Liver (tissue), 9 donors: ENCODE data around the gene IL24. TPM values are rescaled to one million over a fixed set of nuclear protein-coding genes. Genes with fewer than 3 reads are reported as not detected.
A peak's percentile ranks its signal among the peaks of the same experiment; 100 is the strongest.

Experiments used
- DNase-seq: peaks from one replicate; pipeline ENCODE4 v3.0.0-alpha.2; 2017; ENCODE audit warnings: low spot score
- H3K27ac ChIP-seq, 2 donors: one replicate each; pipeline ENCODE4 v1.7.0; 2013; ENCODE audit warnings: inconsistent platforms in 2 of 2, low read length in 2 of 2, control low read depth in 1 of 2, low read depth in 1 of 2, mild to moderate bottlenecking in 1 of 2
- H3K27me3 ChIP-seq, 4 donors: one replicate each; pipeline versions ENCODE4 v1.6.1 to v1.7.0; 2013; ENCODE audit warnings: low read length in 3 of 4, inconsistent platforms in 1 of 4, mild to moderate bottlenecking in 1 of 4, moderate library complexity in 1 of 4; ENCODE audit not compliant: control insufficient read depth in 4 of 4, insufficient read depth in 4 of 4
- H3K36me3 ChIP-seq, 4 donors: one replicate each; pipeline versions ENCODE4 v1.6.1 to v1.7.0; 2013; ENCODE audit warnings: low read length in 3 of 4, mild to moderate bottlenecking in 3 of 4, low read depth in 1 of 4, moderate library complexity in 1 of 4; ENCODE audit not compliant: control insufficient read depth in 4 of 4, insufficient read depth in 3 of 4
- H3K4me1 ChIP-seq, 4 donors: one replicate each; pipeline versions ENCODE4 v1.6.1 to v1.7.0; 2013; ENCODE audit warnings: low read length in 3 of 4, mild to moderate bottlenecking in 3 of 4, moderate library complexity in 1 of 4; ENCODE audit not compliant: control insufficient read depth in 4 of 4, insufficient read depth in 4 of 4
- H3K4me3 ChIP-seq, 3 donors: one replicate each; pipeline versions ENCODE4 v1.6.1 to v1.7.0; 2013; ENCODE audit warnings: low read length in 3 of 3, control low read depth in 1 of 3, low read depth in 1 of 3, mild to moderate bottlenecking in 1 of 3
- H3K9ac ChIP-seq, 2 donors: one replicate each; pipeline ENCODE4 v1.7.0; 2013; ENCODE audit warnings: low read length in 2 of 2, mild to moderate bottlenecking in 2 of 2, moderate library complexity in 2 of 2, control low read depth in 1 of 2, low read depth in 1 of 2
- H3K9me3 ChIP-seq, 4 donors: one replicate each; pipeline versions ENCODE4 v1.6.1 to v1.7.0; 2013; ENCODE audit warnings: low read length in 3 of 4; ENCODE audit not compliant: control insufficient read depth in 4 of 4
- FOXA1 ChIP-seq: IDR thresholded peaks from 2 replicates; pipeline ENCODE4 v1.6.1; 2016; ENCODE audit warnings: antibody characterized with exemption
- FOXA2 ChIP-seq: IDR thresholded peaks from 2 replicates; pipeline ENCODE4 v1.6.1; 2016; ENCODE audit warnings: antibody characterized with exemption
- GABPA ChIP-seq, 2 donors: IDR thresholded peaks in 1 of 2; conservative IDR thresholded peaks in 1 of 2; 2 replicates each; pipeline ENCODE4 v1.6.1; 2016; ENCODE audit warnings: antibody characterized with exemption in 2 of 2, mild to moderate bottlenecking in 1 of 2, moderate library complexity in 1 of 2
- HNF4A ChIP-seq, 2 donors: conservative IDR thresholded peaks; 2 replicates each; pipeline ENCODE4 v1.6.1; 2016; ENCODE audit warnings: antibody characterized with exemption in 2 of 2, mild to moderate bottlenecking in 2 of 2
- JUND ChIP-seq, 2 donors: IDR thresholded peaks; 2 replicates each; pipeline ENCODE4 v1.6.1; 2016; ENCODE audit warnings: antibody characterized with exemption in 2 of 2
- RAD21 ChIP-seq, 2 donors: IDR thresholded peaks; 2 replicates each; pipeline ENCODE4 v1.6.1; 2016; ENCODE audit warnings: antibody characterized with exemption in 2 of 2, mild to moderate bottlenecking in 2 of 2
- RXRA ChIP-seq, 2 donors: IDR thresholded peaks; 2 replicates each; pipeline ENCODE4 v1.6.1; 2017 to 2018; ENCODE audit warnings: antibody characterized with exemption in 2 of 2, mild to moderate bottlenecking in 1 of 2
- ZBTB33 ChIP-seq: IDR thresholded peaks from 2 replicates; pipeline ENCODE4 v1.6.1; 2016; ENCODE audit warnings: antibody characterized with exemption
- WGBS: extraction: QIAGEN DNeasy Blood & Tissue Kit; methylation state at CpG from one replicate; pipeline ENCODE4 v1.1.7; 2013; 5-methylcytosine and 5-hydroxymethylcytosine counted together
- polyA plus RNA-seq, 2 donors: library from polyadenylated mRNA; stranded (reverse) in 1 of 2; unstranded in 1 of 2; fragments of 200-250 nt in 1 of 2; fragments of >200 nt in 1 of 2; fragmentation: Nextera tagmentation in 1 of 2; extraction: Ambion mirVana in 1 of 2; gene quantifications; one replicate each; pipeline versions ENCODE4 v1.2.1 to v1.2.3, GENCODE V29; 2013 to 2015
- total RNA-seq, 2 donors: library from RNA; depleted of rRNA; stranded (reverse); fragments of >200 nt; gene quantifications; one replicate each; pipeline ENCODE4 v1.2.3, GENCODE V29; 2014
- TF ChIP-seq, protein P1 (sequence below): IDR thresholded peaks from 2 replicates; pipeline ENCODE4 v1.6.1; 2016; ENCODE audit warnings: antibody characterized with exemption
- TF ChIP-seq, protein P2 (sequence below): IDR thresholded peaks from 2 replicates; pipeline ENCODE4 v1.6.1; 2016; ENCODE audit warnings: antibody characterized with exemption
- donor health status: healthy.
- donor health status: healthy.
- donor health status: healthy.
- donor health status: healthy.
- donor health status: healthy.

Gene IL24
- total and polyA plus RNA-seq, 4 donors: 0.13 TPM; not detected in 3

DNA sequence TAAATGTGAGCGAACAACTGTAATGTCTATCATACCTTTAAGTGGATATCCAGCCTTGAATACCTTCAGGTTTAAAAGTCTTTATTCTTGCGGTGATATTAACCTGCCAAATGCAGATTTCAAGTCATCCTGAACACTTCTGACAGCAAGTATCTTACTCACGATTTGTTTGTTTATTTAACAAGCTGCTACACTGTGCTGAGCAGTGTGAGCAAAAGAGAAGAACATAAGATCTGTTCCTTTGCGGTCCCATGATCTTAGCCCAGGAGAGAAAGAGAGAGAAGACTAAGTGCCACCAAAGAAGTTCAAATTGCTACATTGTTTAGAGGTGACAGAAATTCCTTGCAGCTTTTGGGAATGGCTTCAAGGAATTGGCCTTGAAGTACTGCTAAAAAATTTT lies 9.5 kb upstream of the IL24 start:
- H3K9me3 ChIP-seq: no peaks in the 10 kb centered on the region
- no peak overlapping the region for H3K27ac ChIP-seq
- no peak overlapping the region for H3K9ac ChIP-seq
- H3K4me1 ChIP-seq: peaks cover 4 to 12% (median 12%) of the 10 kb centered on the region in 4 donors
- H3K27me3 ChIP-seq: no peaks in the 10 kb centered on the region
- 80% methylated on average over 4 of the region's 4 CpGs for WGBS
- no peak overlapping the region for H3K4me3 ChIP-seq
- no peak for DNase-seq
- TF ChIP-seq HNF4A (conservative IDR thresholded peaks at IDR 0.05): no peak
- no peak for TF ChIP-seq RAD21 (IDR thresholded peaks at IDR 0.05)
- TF ChIP-seq, protein P1, sequence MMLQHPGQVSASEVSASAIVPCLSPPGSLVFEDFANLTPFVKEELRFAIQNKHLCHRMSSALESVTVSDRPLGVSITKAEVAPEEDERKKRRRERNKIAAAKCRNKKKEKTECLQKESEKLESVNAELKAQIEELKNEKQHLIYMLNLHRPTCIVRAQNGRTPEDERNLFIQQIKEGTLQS: no peak
- TF ChIP-seq RXRA (IDR thresholded peaks at IDR 0.05): no peak
- TF ChIP-seq JUND (IDR thresholded peaks at IDR 0.05): no peak
- H3K36me3 ChIP-seq: no peaks in the 10 kb centered on the region

- WGBS: 41% methylated on average over 15 of the region's 15 CpGs
- no peak overlapping the region for H3K4me3 ChIP-seq
Measured at GRCh38 chr1:206890125-206891060, 6.8 kb upstream of the IL24 start.

GRCh38 chr1:206891412-206891811 lies 5.8 kb upstream of the IL24 start:
- Histone ChIP-seq H3K9ac (no peak overlapping the region), H3K4me1 (peaks cover 4 to 17% (median 12%) of the 10 kb centered on the region in 4 donors), H3K36me3 (no peaks in the 10 kb centered on the region), H3K9me3 (no peaks in the 10 kb centered on the region), H3K4me3 (no peak overlapping the region), H3K27me3 (no peaks in the 10 kb centered on the region), H3K27ac (no peak overlapping the region)
- 67% methylated on average over 1 of the region's 1 CpG for WGBS
- TF ChIP-seq, protein P2, sequence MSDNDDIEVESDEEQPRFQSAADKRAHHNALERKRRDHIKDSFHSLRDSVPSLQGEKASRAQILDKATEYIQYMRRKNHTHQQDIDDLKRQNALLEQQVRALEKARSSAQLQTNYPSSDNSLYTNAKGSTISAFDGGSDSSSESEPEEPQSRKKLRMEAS: no peak
- TF ChIP-seq, protein P1: no peak
- TF ChIP-seq FOXA1: no peak
- DNase-seq: no peak

More at GRCh38 chr1:206890125-206891060, 6.8 kb upstream of the IL24 start:
- Histone ChIP-seq H3K36me3 (no peaks in the 10 kb centered on the region), H3K27ac (peak overlapping the region; percentile 38 to 77), H3K9ac (no peak overlapping the region), H3K27me3 (no peaks in the 10 kb centered on the region), H3K4me1 (peaks cover 4 to 12% (median 12%) of the 10 kb centered on the region in 4 donors), H3K9me3 (no peaks in the 10 kb centered on the region)
- peak in 1 of 2 donors; percentile 20 for TF ChIP-seq HNF4A (conservative IDR thresholded peaks at IDR 0.05)
- peak in 1 of 2 donors; percentile 39 for TF ChIP-seq RXRA (IDR thresholded peaks at IDR 0.05)
- TF ChIP-seq FOXA2: no peak
- peak; percentile 41 for TF ChIP-seq ZBTB33
- TF ChIP-seq, protein P2: no peak
- TF ChIP-seq GABPA (IDR thresholded peaks at IDR 0.05 in 1 of 2, conservative IDR thresholded peaks at IDR 0.05 in 1 of 2): no peak
- DNase-seq: no peak
